ENCODE measurements around the gene TM9SF2. TPM values are rescaled to one million over a fixed set of nuclear protein-coding genes. Genes with fewer than 3 reads are reported as not detected.

Gene TM9SF2
- total RNA-seq, 1 donor from 2014 or later: 74.1 TPM

DNA sequence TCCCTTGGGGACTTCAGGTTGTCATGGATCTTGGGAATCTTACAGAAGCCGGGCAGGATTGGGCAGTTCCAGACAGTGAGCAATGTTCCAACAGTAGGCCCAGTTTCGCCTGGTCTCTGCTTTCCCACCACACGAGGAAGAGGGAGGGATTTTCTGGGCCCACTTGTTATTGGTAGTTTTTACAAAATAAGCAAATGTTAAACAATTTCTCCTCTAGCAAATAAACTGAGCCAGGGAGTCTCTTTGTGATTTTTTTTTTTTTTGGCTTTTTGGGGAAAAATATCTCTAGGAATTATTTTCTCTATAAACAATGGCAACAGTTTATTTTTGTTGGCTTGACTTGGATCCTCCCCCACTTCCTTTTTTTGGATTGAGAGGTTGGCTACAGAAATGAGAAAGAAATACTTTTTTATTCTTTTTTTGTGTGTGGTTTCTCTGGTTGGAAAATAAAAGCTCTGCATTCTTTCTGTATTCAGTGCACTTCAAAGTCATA lies 89.3 kb downstream of the TM9SF2 start:
- no peak overlapping the region for H3K27ac Mint-ChIP-seq (ENCODE audit: unreplicated experiment)
- H3K4me3 Mint-ChIP-seq (ENCODE audit: unreplicated experiment): no peak overlapping the region
- DNase-seq: no peak
- no peaks in the 10 kb centered on the region for H3K9me3 Mint-ChIP-seq (ENCODE audit: unreplicated experiment)
- H3K4me1 Mint-ChIP-seq (ENCODE audit: low read depth, unreplicated experiment): no peaks in the 10 kb centered on the region
- TF ChIP-seq, protein P1, sequence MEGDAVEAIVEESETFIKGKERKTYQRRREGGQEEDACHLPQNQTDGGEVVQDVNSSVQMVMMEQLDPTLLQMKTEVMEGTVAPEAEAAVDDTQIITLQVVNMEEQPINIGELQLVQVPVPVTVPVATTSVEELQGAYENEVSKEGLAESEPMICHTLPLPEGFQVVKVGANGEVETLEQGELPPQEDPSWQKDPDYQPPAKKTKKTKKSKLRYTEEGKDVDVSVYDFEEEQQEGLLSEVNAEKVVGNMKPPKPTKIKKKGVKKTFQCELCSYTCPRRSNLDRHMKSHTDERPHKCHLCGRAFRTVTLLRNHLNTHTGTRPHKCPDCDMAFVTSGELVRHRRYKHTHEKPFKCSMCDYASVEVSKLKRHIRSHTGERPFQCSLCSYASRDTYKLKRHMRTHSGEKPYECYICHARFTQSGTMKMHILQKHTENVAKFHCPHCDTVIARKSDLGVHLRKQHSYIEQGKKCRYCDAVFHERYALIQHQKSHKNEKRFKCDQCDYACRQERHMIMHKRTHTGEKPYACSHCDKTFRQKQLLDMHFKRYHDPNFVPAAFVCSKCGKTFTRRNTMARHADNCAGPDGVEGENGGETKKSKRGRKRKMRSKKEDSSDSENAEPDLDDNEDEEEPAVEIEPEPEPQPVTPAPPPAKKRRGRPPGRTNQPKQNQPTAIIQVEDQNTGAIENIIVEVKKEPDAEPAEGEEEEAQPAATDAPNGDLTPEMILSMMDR (IDR thresholded peaks at IDR 0.05; ENCODE audit: partially characterized antibody, unreplicated experiment): no peak
- no peaks in the 10 kb centered on the region for H3K27me3 Mint-ChIP-seq (ENCODE audit: unreplicated experiment)
- H3K36me3 Mint-ChIP-seq (ENCODE audit: unreplicated experiment): no peaks in the 10 kb centered on the region

DNA sequence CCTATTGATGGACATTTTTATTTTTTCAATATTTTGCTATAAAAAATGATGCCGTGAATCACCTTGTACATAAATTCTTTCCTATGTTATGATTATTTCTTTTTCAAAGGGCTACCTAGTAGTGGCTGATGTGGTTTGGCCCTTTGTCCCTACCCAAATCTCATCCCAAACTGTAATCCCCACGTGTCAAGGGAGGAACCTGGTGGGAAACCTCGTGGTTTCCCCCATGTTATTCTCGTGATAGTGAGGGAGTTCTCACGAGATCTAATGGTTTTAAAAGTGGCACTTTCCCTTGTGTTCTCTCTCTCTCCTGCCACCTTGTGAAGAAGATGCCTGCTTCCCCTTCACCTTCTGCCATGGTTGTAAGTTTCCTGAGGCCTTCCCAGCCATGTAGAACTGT lies 94.9 kb downstream of the TM9SF2 start:
- no peak for DNase-seq
- TF ChIP-seq, protein P1 (IDR thresholded peaks at IDR 0.05; ENCODE audit: partially characterized antibody, unreplicated experiment): no peak
- Mint-ChIP-seq H3K27ac (ENCODE audit: unreplicated experiment) (no peak overlapping the region), H3K4me3 (ENCODE audit: unreplicated experiment) (no peak overlapping the region), H3K4me1 (ENCODE audit: low read depth, unreplicated experiment) (no peaks in the 10 kb centered on the region), H3K36me3 (ENCODE audit: unreplicated experiment) (no peaks in the 10 kb centered on the region), H3K27me3 (ENCODE audit: unreplicated experiment) (no peaks in the 10 kb centered on the region), H3K9me3 (ENCODE audit: unreplicated experiment) (no peaks in the 10 kb centered on the region)

DNA sequence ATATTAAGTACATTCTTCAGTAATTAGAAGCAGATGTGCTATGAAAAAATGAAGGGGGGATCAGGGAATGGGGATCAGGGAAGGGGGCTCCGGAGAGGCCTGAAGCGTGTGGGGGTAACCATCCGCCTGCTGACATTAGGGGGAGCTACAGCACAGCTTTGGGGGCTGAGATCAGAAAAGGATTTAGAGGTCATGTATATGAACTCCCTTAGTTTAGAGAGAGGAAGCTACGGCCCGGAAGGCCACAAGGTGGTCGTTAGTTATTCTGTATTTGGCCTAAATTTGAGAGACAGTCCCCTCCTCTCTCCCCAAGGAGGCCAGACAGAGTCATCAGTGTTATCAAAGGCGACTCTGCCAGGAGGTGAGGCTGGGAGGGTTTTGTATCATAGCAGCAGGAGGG lies 99.0 kb downstream of the TM9SF2 start:
- DNase-seq: no peak
- Mint-ChIP-seq H3K36me3 (ENCODE audit: unreplicated experiment) (no peaks in the 10 kb centered on the region), H3K4me1 (ENCODE audit: low read depth, unreplicated experiment) (peaks cover under 1% of the 10 kb centered on the region), H3K9me3 (ENCODE audit: unreplicated experiment) (no peaks in the 10 kb centered on the region), H3K27ac (ENCODE audit: unreplicated experiment) (no peak overlapping the region), H3K27me3 (ENCODE audit: unreplicated experiment) (no peaks in the 10 kb centered on the region), H3K4me3 (ENCODE audit: unreplicated experiment) (no peak overlapping the region)
- TF ChIP-seq, protein P1 (IDR thresholded peaks at IDR 0.05; ENCODE audit: partially characterized antibody, unreplicated experiment): no peak

DNA sequence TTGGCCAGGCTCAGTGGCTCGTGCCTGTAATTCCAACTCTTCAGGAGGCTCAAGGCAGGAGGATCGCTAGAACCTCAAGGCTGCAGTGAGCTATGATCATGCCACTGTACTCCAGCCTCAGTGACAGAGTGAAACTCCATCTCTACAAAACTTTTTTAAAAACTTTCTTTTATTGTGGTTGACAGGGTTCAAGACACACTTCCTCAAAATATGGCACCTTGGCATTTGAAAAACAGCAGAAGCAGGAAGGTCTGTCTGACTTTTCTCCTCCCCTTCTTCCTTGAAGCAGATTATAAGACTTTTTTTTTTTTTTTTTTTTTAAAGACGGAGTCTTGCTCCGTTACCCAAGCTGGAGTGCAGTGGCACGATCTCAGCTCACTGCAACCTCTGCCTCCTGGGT lies 100.3 kb downstream of the TM9SF2 start:
- no peaks in the 10 kb centered on the region for H3K36me3 Mint-ChIP-seq (ENCODE audit: unreplicated experiment)
- H3K9me3 Mint-ChIP-seq (ENCODE audit: unreplicated experiment): peaks cover 6% of the 10 kb centered on the region
- DNase-seq: no peak
- peaks cover 4% of the 10 kb centered on the region for H3K4me1 Mint-ChIP-seq (ENCODE audit: low read depth, unreplicated experiment)
- TF ChIP-seq, protein P1 (IDR thresholded peaks at IDR 0.05; ENCODE audit: partially characterized antibody, unreplicated experiment): no peak
- H3K27me3 Mint-ChIP-seq (ENCODE audit: unreplicated experiment): peaks cover 6% of the 10 kb centered on the region
- no peak overlapping the region for H3K27ac Mint-ChIP-seq (ENCODE audit: unreplicated experiment)
- H3K4me3 Mint-ChIP-seq (ENCODE audit: unreplicated experiment): no peak overlapping the region

DNA sequence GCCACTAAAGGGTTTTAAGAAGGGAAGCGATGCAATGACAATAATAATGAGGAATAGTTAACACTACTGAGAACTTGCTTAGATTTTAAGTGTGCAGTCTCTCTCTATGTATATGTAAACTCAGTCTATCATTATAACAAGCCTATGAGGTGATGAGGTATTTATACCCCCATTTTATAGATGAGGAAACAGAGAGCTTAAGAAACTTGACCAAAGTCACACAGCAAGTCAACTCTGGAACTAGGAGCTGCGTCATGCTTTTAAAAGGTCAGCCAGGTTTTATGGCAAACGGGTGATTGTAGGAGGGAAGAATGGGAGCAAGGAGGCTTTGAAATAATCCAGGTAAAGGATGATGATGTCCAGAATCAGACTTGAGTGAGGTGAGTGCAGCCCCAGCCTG lies 103.4 kb downstream of the TM9SF2 start:
- DNase-seq: no peak
- Mint-ChIP-seq H3K27ac (ENCODE audit: unreplicated experiment) (no peak overlapping the region), H3K4me1 (ENCODE audit: low read depth, unreplicated experiment) (peaks cover 4% of the 10 kb centered on the region), H3K9me3 (ENCODE audit: unreplicated experiment) (peaks cover 7% of the 10 kb centered on the region), H3K4me3 (ENCODE audit: unreplicated experiment) (no peak overlapping the region), H3K36me3 (ENCODE audit: unreplicated experiment) (no peaks in the 10 kb centered on the region), H3K27me3 (ENCODE audit: unreplicated experiment) (peaks cover 6% of the 10 kb centered on the region)
- TF ChIP-seq, protein P1 (IDR thresholded peaks at IDR 0.05; ENCODE audit: partially characterized antibody, unreplicated experiment): no peak

Measured in glutamatergic neuron (in vitro differentiated cells).